Stimulated activated CD4-positive, alpha-beta T cell treated with anti-CD3 and anti-CD28 coated beads, Interleukin-4, amount 100 ng/mL, for 1 hour (primary cell): Measurements from ENCODE around the gene IRS1.

Source experiments
- DNase-seq: peaks from one replicate; pipeline ENCODE4 v3.0.0-alpha.2; 2020

The IRS1 gene

GRCh38 chr2:226683196-226683595 lies 116.4 kb downstream of the IRS1 start:
- no peak for DNase-seq
